ENCODE data around the gene MYH2.

DNA sequence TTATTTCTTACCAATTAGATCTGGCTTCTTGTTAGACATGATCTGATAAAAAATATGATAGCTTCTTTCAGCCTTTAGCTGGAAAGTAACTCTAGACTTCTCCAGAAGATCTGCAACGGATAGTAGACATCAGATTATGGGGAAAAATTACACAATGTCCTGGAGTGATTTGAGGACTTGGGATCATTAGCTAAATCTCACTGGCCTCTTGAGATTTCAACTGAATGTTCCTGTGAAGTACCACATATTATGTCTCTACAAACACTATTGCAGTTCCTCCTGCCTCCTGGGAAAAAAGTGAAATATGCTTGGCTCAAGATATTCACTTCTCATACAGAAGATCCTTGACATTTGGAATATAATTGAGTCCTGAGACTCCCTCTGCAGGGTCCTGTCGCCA, 36.6 kb downstream of the MYH2 start:
- TF ChIP-seq, protein P1, sequence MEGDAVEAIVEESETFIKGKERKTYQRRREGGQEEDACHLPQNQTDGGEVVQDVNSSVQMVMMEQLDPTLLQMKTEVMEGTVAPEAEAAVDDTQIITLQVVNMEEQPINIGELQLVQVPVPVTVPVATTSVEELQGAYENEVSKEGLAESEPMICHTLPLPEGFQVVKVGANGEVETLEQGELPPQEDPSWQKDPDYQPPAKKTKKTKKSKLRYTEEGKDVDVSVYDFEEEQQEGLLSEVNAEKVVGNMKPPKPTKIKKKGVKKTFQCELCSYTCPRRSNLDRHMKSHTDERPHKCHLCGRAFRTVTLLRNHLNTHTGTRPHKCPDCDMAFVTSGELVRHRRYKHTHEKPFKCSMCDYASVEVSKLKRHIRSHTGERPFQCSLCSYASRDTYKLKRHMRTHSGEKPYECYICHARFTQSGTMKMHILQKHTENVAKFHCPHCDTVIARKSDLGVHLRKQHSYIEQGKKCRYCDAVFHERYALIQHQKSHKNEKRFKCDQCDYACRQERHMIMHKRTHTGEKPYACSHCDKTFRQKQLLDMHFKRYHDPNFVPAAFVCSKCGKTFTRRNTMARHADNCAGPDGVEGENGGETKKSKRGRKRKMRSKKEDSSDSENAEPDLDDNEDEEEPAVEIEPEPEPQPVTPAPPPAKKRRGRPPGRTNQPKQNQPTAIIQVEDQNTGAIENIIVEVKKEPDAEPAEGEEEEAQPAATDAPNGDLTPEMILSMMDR (IDR thresholded peaks at IDR 0.05) = no peak
- no peak for TF ChIP-seq POLR2A (IDR thresholded peaks at IDR 0.05)
- no peak for TF ChIP-seq POLR2AphosphoS5 (IDR thresholded peaks at IDR 0.05)

All from breast epithelium (tissue), 3 donors.